Psoas muscle (tissue), 8 donors: ENCODE results near the gene CLNS1A. TPM values are rescaled to one million over a fixed set of nuclear protein-coding genes. Genes with fewer than 3 reads are reported as not detected.

Experiments used
- ATAC-seq, 4 donors: fragments of 200-7000 bp; cut with Tn5 transposase; one replicate each; pipeline ENCODE4 v1.9.1; 2020; ENCODE audit warnings: moderate library complexity in 3 of 4, mild to moderate bottlenecking in 2 of 4
- DNase-seq, 2 donors: peaks; one replicate each; pipeline ENCODE4 v3.0.0-alpha.2; 2020
- H3K27ac ChIP-seq: fragments of 200-600 bp; one replicate; pipeline ENCODE4 v1.8.0; 2022
- H3K27me3 ChIP-seq, 3 donors: fragments of 200-600 bp in 1 of 3; one replicate each; pipeline versions ENCODE4 v1.6.1 to v1.8.0; 2013 to 2022; ENCODE audit warnings: low read length in 2 of 3, mild to moderate bottlenecking in 2 of 3, moderate library complexity in 1 of 3; ENCODE audit not compliant: insufficient read depth in 3 of 3
- H3K36me3 ChIP-seq, 2 donors: fragments of 200-600 bp in 1 of 2; one replicate each; pipeline versions ENCODE4 v1.6.1 to v1.8.0; 2013 to 2022; ENCODE audit warnings: low read depth in 1 of 2, mild to moderate bottlenecking in 1 of 2, moderate library complexity in 1 of 2; ENCODE audit not compliant: insufficient read depth in 1 of 2
- H3K4me1 ChIP-seq: fragments of 200-600 bp; one replicate; pipeline ENCODE4 v1.8.0; 2022
- H3K4me3 ChIP-seq: fragments of 200-600 bp; one replicate; pipeline ENCODE4 v1.8.0; 2022; ENCODE audit warnings: mild to moderate bottlenecking
- H3K9me3 ChIP-seq: fragments of 200-600 bp; one replicate; pipeline ENCODE4 v1.8.0; 2022
- CTCF ChIP-seq: fragments of 200-600 bp; IDR thresholded peaks from one replicate; pipeline ENCODE4 v1.8.0; 2022; ENCODE audit warnings: antibody characterized with exemption
- WGBS, 3 donors: extraction: QIAGEN DNeasy Blood & Tissue Kit; methylation state at CpG; one replicate each; pipeline versions ENCODE4 v1.1.6 to v1.1.7; 2013; 5-methylcytosine and 5-hydroxymethylcytosine counted together
- intact Hi-C, 2 donors: fragments of 100-400 bp; cut with DNase I; formaldehyde crosslinking; loops; one replicate each; pipeline versions ENCODE4 v1.11.0 to v1.14.2; 2022
- polyA plus RNA-seq, 3 donors: library from polyadenylated mRNA; stranded (reverse); fragments of 200-250 nt; gene quantifications; one replicate each; pipeline ENCODE4 v1.2.3, GENCODE V29; 2013
- total RNA-seq, 4 donors: library from RNA; stranded (reverse); fragmentation: NEBNext Ultra II Directional in 2 of 4; extraction: Animal tissue kit (Norgen Biotek cat#: 25700) in 2 of 4; gene quantifications; one replicate each; pipeline versions ENCODE4 v1.2.1 to v1.2.4, GENCODE V29; 2021 to 2023
- donor health status: healthy with polysubstance abuse.
- donor health status: DM: no; HTN: no; CAD: no; lungs with moderate emphysema.
- donor health status: Bipolar disorder and iron deficiency.
- donor health status: healthy.
- donor health status: DM: yes; HTN: yes; CAD: no.
- donor health status: DM: no; HTN: no; CAD: no.
- donor health status: DM: no; HTN: no; CAD: no.
- donor health status: DM: yes; HTN: yes; CAD: no.

The CLNS1A gene
- total and polyA plus RNA-seq, 7 donors, result 62.1 to 89.0 (median 70.4) TPM

GRCh38 chr11:77650123-77650522, 12.5 kb upstream of the CLNS1A start:
- no peaks in the 10 kb centered on the region for H3K36me3 ChIP-seq
- ATAC-seq (no peak), DNase-seq (no peak)
- peaks cover 0 to 3% (median 0%) of the 10 kb centered on the region in 3 donors for H3K27me3 ChIP-seq
- no peak overlapping the region for H3K4me3 ChIP-seq
- H3K27ac ChIP-seq, result no peak overlapping the region
- H3K9me3 ChIP-seq, result no peaks in the 10 kb centered on the region
- intact Hi-C loops, result no loop called here
- WGBS, 3 donors, result 62 to 73% (median 73%) methylated on average over 3 of the region's 3 CpGs
- H3K4me1 ChIP-seq, result no peaks in the 10 kb centered on the region
- no peak for TF ChIP-seq CTCF

GRCh38 chr11:77647654-77648305, 10.2 kb upstream of the CLNS1A start:
- no peaks in the 10 kb centered on the region for H3K36me3 ChIP-seq
- 65 to 72% (median 71%) methylated on average over 3 of the region's 3 CpGs for WGBS, 3 donors
- DNase-seq (no peak), ATAC-seq (no peak)
- no peaks in the 10 kb centered on the region for H3K4me1 ChIP-seq
- TF ChIP-seq CTCF, result no peak
- peaks cover 0 to 3% (median 0%) of the 10 kb centered on the region in 3 donors for H3K27me3 ChIP-seq
- no peaks in the 10 kb centered on the region for H3K9me3 ChIP-seq
- H3K27ac ChIP-seq, result no peak overlapping the region
- no peak overlapping the region for H3K4me3 ChIP-seq
- intact Hi-C loops, result no loop called here

DNA sequence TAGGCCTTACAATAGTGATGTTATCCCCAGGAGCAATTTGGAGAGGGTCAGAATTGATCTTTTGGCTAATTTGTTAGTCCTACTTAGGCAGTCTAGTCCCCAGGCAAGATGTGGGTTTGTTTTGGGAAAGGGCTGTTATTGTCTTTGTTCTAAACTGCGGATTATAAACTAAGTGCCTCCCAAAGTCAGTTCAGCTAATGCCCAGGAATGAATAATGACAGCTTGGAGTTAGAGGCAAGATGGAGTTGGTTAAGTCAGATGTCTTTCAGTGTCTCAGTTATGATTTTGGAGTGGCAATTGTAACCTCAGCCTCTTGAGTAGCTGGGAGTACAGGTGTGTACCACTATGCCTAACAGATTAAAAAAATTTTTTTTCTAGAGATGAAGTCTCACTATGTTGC, 7.3 kb upstream of the CLNS1A start:
- Histone ChIP-seq H3K4me1 (no peaks in the 10 kb centered on the region), H3K27me3 (peaks cover 0 to 7% (median 0%) of the 10 kb centered on the region in 3 donors), H3K27ac (no peak overlapping the region), H3K9me3 (no peaks in the 10 kb centered on the region), H3K4me3 (no peak overlapping the region), H3K36me3 (no peaks in the 10 kb centered on the region)
- WGBS, 3 donors, result 79 to 80% (median 79%) methylated on average over 1 of the region's 1 CpG
- DNase-seq (no peak), ATAC-seq (no peak)
- TF ChIP-seq CTCF, result no peak
- intact Hi-C loops, result no loop called here

DNA sequence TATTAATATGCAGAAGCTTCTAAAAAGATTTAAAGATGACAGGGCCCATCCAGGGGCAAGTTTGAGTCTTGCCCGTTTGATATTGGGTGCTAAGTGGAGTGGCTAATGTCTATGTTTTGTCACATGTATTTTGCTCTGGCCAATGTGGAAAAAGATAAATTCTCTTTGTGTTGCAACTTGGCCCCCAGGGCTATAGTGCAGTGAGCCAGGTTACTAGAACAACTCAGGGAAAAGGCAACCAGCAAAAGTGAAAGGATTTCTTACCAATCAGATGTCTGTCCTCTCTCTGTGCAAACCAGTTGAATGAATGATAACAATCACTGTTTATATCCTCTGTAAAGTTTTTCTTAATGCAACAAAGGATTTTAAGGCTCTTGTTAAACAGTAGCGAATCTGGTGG, 4.6 kb upstream of the CLNS1A start:
- ATAC-seq (no peak), DNase-seq (no peak)
- H3K4me3 ChIP-seq, result no peak overlapping the region
- no peaks in the 10 kb centered on the region for H3K4me1 ChIP-seq
- H3K27ac ChIP-seq, result no peak overlapping the region
- H3K36me3 ChIP-seq, result no peaks in the 10 kb centered on the region
- intact Hi-C loops, result no loop called here
- H3K27me3 ChIP-seq, result peaks cover 0 to 10% (median 0%) of the 10 kb centered on the region in 3 donors
- TF ChIP-seq CTCF, result no peak
- WGBS, 3 donors, result 81 to 85% (median 84%) methylated on average over 2 of the region's 2 CpGs
- no peaks in the 10 kb centered on the region for H3K9me3 ChIP-seq
